HG03432 (cell line): ENCODE measurements around the gene KIAA0040.
"Not testable (repeated sequence)": the region's sequence is repeated elsewhere in the genome, so short reads cannot be mapped to it uniquely, and the experiment has no call there.

Experiments
- ATAC-seq: cut with Tn5 transposase; IDR thresholded peaks from one replicate; pipeline ENCODE4 v1.9.1; 2021; ENCODE audit warnings: mild to moderate bottlenecking, moderate library complexity; ENCODE audit not compliant: unreplicated experiment

KIAA0040 gene

DNA sequence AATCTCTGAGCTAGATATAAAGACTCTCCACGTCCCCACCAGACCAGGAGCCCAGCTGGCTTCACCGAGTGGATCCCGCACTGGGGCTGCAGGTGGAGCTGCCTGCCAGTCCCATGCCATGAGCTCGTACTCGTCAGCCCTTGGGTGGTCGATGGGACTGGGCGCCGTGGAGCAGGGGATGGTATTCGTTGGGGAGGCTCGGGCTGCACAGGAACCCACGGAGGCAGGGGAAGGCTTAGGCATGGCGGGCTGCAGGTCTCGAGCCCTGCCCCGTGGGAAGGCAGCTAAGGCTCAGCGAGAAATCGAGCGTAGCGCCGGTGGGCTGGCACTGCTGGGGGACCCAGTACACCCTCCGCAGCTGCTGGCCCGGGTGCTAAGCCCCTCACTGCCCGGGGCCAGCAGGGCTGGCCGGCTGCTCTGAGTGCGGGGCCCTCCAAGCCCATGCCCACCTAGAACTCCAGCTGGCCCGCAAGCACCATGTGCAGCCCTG is 84.2 kb downstream of the KIAA0040 start:
- ATAC-seq, result not testable (repeated sequence)
